ENCODE data around the gene CCDC66.
"Not testable (repeated sequence)": the region's sequence is repeated elsewhere in the genome, so short reads cannot be mapped to it uniquely, and the experiment has no call there.

The CCDC66 gene

GRCh38 chr3:56556908-56557830 is at the start of gene CCDC66:
Gene CCDC66, plus strand, starts transcription at chr3:56557175. Its CDS starts 68 bp downstream, at chr3:56557243.
- peak; percentile 91 for DNase-seq (ENCODE audit: low read depth)

DNA sequence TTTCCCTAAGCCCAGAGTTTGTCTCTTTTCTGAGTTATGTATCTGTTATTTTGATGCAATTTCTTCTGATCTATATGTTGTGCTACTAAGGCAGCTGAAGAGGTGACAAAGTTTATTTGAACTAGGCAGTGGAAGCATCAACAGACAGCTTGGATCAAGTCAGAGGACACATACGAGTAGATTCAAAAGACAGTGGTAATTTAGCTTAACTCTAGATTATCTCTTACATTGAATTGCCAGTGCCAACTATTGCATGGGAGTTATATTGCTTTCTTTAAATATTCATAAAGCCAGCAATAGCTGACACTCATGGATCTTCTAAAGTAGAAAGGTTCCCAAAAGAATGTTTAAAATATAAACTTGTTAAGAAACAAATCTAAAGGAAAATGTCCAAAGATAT is 37.3 kb upstream of the CCDC66 start:
- no peak for DNase-seq (ENCODE audit: low read depth)

DNA sequence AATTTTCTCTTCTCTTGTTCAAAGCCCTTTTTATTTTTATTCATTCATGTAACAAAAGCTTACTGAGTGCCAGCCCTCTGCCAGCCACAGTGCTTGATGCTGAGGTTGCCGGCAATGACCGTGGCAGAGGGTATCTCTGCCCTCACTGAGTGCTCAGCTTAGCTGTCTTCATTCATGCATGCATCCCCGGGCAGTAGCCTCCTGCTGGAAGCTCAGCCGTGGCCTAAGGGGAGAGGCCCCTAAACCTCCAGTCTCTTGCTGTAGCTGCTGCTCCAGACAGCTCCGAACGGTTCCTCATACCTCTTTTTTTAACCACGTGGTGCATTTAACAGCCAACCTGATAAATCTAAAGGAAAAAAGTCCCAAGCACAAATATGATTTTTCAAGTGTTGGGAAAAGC is 34.6 kb upstream of the CCDC66 start:
- no peak for DNase-seq (ENCODE audit: low read depth)

DNA sequence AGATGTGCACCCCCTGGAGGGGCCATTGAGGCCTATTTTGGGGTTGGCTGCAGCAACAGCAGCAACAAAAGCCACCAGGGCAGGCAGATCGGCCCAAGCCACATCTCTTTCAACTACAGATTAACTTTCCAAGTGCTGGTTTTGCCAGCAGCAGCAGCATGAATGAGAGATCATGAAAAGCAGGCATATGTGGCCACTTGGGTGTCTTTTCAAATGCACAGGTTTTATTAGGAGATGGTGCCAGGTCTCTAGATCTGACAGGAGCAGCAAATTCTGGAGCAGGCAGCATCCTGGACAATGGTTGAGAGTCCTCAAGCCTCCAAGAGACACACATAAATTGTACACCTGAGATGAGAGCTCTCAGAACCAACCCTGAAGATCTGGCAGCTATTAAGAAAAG is 31.7 kb upstream of the CCDC66 start:
- DNase-seq (ENCODE audit: low read depth) = no peak

GRCh38 chr3:56536735-56537134 is 20.2 kb upstream of the CCDC66 start:
- DNase-seq (ENCODE audit: low read depth) = no peak

DNA sequence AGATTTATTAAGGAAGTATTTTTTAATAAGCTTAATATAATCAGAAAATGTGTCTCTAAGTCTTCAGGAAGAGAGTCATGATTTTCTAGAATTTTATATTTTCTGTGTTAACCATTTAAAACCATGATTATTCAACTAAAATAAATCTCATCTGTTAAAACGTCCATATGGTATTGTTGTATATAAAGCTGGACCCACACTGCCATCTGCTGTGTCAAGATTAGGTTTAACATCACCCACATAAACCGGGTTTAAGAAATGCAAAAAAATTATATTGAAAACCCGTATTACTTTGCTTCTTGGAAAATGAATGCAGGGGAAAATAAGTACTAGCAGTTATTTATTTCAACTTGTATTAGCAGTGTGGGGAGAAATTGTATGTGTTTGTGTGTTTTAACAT is 9.5 kb upstream of the CCDC66 start:
- DNase-seq (ENCODE audit: low read depth) = no peak

DNA sequence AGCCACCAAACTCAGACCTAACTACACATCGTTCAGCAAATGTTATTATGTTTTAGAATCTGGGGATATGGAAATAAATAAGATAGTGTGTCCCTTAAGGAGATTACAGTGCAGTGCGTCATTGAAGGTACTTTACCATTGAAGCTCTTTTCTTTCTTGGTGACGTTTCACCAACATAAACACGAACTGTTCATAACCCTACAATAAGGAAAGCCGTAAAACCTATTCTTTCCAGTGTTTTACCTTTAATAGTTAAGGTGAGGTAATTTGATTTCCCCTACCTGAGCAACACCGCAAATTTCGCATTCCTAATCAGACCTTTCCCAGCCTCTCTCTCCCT is 826 bp downstream of the CCDC66 start:
- no peak for DNase-seq (ENCODE audit: low read depth)

DNA sequence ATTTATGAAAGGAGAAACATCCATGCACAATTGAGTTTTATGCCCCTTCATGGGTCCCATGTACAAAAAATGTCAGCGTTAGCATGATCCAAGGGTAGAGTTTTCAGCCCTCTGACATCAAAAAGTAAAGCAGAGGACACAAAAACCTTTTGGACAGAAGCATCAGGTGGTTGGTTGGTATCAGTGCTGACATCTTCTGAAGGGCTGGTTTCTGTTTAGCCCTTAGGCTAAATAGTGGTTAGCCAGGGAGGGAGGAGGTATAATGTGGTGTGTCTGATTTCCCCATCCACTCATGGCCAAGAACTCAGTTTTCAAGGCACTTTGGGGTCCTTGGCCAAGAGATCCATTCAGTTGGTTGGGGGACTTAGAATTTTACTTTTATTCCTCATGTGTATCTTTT is 16.5 kb downstream of the CCDC66 start:
- DNase-seq (ENCODE audit: low read depth) = no peak

DNA sequence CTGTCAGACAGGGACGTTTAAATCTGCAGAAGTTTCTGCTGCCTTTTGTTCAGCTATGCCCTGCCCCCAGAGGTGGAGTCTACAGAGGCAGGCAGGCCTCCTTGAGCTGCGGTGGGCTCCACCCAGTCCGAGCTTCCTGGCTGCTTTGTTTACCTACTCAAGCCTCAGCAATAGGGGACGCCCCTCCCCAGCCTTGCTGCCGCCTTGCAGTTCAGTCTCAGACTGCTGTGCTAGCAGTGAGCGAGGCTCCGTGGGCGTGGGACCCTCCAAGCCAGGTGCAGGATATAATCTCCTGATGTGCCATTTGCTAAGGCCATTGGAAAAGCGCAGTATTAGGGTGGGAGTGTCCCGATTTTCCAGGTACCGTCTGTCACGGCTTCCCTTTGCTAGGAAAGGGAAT is 25.0 kb downstream of the CCDC66 start:
- not testable (repeated sequence) for DNase-seq (ENCODE audit: low read depth)

- not testable (repeated sequence) for DNase-seq (ENCODE audit: low read depth)
These were observed 27.3 kb downstream of the CCDC66 start for GRCh38 chr3:56584275-56584674.

DNA sequence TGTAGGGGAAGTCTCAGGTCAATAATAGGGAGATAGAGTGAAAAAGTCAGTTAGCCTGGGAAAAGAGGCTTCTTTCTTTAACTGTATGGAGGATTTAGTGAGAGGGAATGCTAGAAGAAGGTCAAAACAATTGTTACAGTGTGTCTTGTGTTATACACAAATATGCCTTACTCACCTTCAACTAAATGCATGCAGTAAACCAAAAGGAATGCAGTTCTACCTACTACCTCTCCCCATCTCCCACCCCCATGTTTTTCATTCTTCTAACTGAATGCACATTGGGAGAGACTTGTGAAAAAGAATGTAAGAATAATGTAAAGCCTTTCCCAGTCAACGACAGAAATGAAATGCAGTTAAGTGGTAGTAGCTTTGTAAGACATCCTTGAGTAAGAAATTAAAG is 33.8 kb downstream of the CCDC66 start:
- DNase-seq (ENCODE audit: low read depth) = no peak

DNA sequence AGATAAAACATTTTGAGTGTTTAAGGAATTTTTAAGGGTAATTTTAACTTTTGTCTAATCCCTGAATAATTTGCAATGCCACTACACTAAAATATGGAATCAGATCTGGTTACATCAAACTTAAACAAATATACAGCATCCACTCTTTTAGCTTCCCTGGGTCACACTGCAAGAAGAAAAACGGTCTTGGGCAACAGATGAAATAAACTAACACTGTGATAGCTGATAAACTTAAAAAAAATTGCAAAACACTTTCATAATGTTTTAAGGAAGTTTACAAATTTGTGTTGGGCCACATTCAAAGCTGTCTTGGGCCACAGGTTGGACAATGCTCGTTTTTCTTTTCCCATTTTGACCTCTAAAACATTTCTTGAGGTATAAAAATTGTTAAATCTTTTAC is 34.3 kb downstream of the CCDC66 start:
- DNase-seq (ENCODE audit: low read depth) = no peak

DNA sequence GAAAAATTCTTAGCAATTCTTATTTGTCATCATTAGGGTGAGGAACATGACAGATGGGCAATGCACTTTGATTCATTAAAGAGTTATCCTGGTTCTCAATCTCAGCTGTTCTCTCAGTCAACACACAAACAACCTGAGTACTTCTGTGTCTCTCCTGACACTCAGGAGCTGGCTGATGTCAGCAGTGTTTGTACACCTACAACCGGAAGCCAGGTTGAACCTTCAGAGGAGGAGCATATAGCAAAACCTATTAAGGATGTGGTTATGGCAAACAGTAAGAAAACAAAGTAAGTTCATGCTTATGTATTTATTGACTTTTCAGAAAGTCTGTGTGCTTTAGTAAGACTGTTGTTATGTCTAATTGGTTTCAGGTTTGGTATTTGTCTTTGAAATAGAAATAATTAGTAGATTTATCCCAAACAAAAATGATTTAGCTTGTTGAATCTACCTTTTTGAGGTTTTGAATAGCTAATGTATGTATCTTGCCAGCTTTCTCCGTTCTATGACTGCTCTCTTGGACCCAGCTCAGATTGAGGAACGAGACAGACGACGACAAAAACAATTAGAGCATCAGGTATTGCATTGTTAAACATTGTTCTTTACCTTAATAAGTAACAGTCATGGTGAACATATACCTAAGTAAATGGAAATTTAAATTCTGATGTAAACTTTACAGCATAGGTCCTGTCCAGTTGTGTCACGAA is 36.6 kb downstream of the CCDC66 start:
- DNase-seq (ENCODE audit: low read depth) = peak; percentile 14

GRCh38 chr3:56595975-56596840 is 39.2 kb downstream of the CCDC66 start:
- no peak for DNase-seq (ENCODE audit: low read depth)

- DNase-seq (ENCODE audit: low read depth) = not testable (repeated sequence)
These were observed 51.5 kb downstream of the CCDC66 start for GRCh38 chr3:56608479-56608878.

GRCh38 chr3:56610669-56611335 is 53.8 kb downstream of the CCDC66 start:
- no peak for DNase-seq (ENCODE audit: low read depth)

DNA sequence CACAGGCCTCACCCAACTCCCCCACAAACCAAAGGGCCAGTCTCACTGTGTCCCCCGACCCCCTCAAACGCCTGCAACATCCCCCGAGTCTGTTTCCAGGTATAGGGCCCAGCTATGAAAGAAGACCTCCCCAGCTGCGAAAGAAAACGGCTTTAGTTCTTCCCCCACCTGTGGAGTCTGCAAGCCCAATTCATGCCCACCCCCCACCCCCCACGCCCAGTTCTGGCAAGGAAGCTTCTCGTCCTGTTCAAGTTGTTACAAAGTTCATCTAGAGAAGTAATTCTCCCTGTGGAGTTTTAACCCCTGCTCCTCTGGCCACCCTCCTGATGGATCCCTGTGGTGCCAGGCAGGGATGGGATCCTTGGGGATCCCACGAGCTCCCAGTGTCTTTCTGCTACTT is 54.4 kb downstream of the CCDC66 start:
- no peak for DNase-seq (ENCODE audit: low read depth)

GRCh38 chr3:56612146-56612545 is 55.2 kb downstream of the CCDC66 start:
- DNase-seq (ENCODE audit: low read depth) = no peak

GRCh38 chr3:56613016-56613415 is 56.0 kb downstream of the CCDC66 start:
- DNase-seq (ENCODE audit: low read depth) = no peak

DNA sequence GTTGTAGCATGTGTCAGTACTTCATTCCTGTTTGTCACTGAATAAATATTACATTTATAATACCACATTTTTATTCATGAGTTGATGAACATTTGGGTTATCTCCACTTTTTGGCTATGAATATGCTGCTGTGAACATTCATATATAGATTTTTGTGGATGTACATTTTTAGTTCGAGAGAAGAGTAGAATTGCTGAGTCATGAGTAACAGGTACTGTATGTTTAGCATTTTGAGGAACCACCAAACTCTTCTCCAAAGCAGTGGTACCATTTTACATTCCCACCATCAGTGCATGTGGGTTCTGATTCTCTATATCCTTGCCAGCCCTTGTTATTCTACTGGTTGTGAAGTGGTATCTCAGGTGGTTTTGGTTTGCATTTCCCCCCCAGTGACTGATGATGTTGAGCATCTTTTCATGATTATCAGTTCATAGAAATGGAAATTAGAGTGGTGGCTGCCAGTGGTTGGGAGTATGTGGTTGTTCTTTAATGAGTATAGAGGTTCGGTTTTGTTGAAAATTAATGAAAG is 59.6 kb downstream of the CCDC66 start:
- no peak for DNase-seq (ENCODE audit: low read depth)

DNA sequence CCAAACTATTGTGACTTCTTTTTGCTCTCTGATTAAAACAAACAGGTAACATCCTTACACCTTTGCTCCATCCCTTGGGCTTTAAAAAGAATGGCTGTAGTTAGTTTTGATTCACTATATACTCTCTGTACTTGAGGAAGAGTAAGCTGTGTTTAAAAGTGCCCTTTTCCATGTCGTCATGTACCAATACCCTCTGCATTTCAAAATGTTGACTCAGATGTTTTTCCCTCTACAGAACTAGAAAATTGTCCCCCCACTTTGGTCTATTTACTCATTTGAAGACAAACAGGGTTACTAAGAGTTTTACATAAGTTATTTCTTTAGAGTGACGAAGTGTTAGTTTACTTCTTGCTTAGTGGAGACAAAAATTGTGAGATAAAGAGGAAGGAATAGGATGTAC is 63.4 kb downstream of the CCDC66 start:
- no peak for DNase-seq (ENCODE audit: low read depth)

DNA sequence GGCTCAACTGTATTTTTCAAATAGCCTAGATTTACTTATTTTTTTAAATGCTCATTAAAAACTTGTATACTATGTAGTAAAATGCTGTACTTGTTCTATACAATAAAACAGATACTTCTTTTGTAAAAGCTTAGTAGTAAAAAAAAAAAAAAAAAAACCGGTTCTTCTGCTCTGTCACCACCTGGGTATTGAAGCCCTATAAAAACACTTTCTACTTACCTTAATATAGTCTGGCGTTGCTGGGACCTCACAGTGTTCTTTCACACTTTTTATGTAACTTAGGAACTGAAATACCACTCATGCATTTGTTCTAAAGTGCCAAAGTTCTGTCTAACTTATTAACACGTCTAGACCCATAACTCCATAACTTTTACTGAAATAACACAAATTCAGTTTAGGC is 64.7 kb downstream of the CCDC66 start:
- no peak for DNase-seq (ENCODE audit: low read depth)
